ENCODE measurements around the gene TMEM9. TPM values are rescaled to one million over a fixed set of nuclear protein-coding genes. Genes with fewer than 3 reads are reported as not detected.

Gene TMEM9
- total and polyA plus RNA-seq, 2 experiments from 2014 or later, result 99.4 to 104 TPM

GRCh38 chr1:201185527-201186128 is 31.4 kb upstream of the TMEM9 start:
- Histone ChIP-seq H3K27ac (peak overlapping the region; percentile 82), H4K20me1 (ENCODE audit: insufficient read depth, poor library complexity, severe bottlenecking) (no peaks in the 10 kb centered on the region), H3K4me1 (ENCODE audit: insufficient read depth) (peaks cover 20% of the 10 kb centered on the region), H3K9me3 (ENCODE audit: low read depth) (no peaks in the 10 kb centered on the region), H3K9me2 (replicated peaks; ENCODE audit: insufficient read depth) (no peaks in the 10 kb centered on the region), H3K27me3 (peaks cover 5% of the 10 kb centered on the region), H3K4me2 (no peak overlapping the region), H2AFZ (no peak overlapping the region), H3K36me3 (replicated peaks; ENCODE audit: insufficient read depth, low read depth) (no peaks in the 10 kb centered on the region), H3K79me2 (no peaks in the 10 kb centered on the region), H3K4me3 (no peak overlapping the region)
- TF ChIP-seq EZH2phosphoT487 (IDR thresholded peaks at IDR 0.05; ENCODE audit: low read depth, severe bottlenecking, unreplicated experiment) (no peak), CTCF (IDR thresholded peaks at IDR 0.05; ENCODE audit: poor library complexity) (no peak), EZH2 (IDR thresholded peaks at IDR 0.05; ENCODE audit: borderline replicate concordance) (no peak)
- DNase-seq (ENCODE audit: low spot score), result no peak
- WGBS (ENCODE audit: low lambda C conversion rate, missing lambda C conversion rate), result 89% methylated on average over 5 of the region's 5 CpGs

GRCh38 chr1:201185123-201185453 is 30.8 kb upstream of the TMEM9 start:
- 39% methylated on average over 3 of the region's 3 CpGs for WGBS (ENCODE audit: low lambda C conversion rate, missing lambda C conversion rate)
- H3K4me1 ChIP-seq (ENCODE audit: insufficient read depth), result peaks cover 20% of the 10 kb centered on the region
- peaks cover 5% of the 10 kb centered on the region for H3K27me3 ChIP-seq
- H3K9me2 ChIP-seq (replicated peaks; ENCODE audit: insufficient read depth), result no peaks in the 10 kb centered on the region
- H3K4me3 ChIP-seq, result no peak overlapping the region
- DNase-seq (ENCODE audit: low spot score), result no peak
- H2AFZ ChIP-seq, result no peak overlapping the region
- no peaks in the 10 kb centered on the region for H4K20me1 ChIP-seq (ENCODE audit: insufficient read depth, poor library complexity, severe bottlenecking)
- no peaks in the 10 kb centered on the region for H3K9me3 ChIP-seq (ENCODE audit: low read depth)
- H3K27ac ChIP-seq, result peak overlapping the region; percentile 82
- H3K36me3 ChIP-seq (replicated peaks; ENCODE audit: insufficient read depth, low read depth), result no peaks in the 10 kb centered on the region
- no peak overlapping the region for H3K4me2 ChIP-seq
- TF ChIP-seq EZH2phosphoT487 (IDR thresholded peaks at IDR 0.05; ENCODE audit: low read depth, severe bottlenecking, unreplicated experiment), result no peak
- no peak for TF ChIP-seq EZH2 (IDR thresholded peaks at IDR 0.05; ENCODE audit: borderline replicate concordance)
- TF ChIP-seq CTCF (IDR thresholded peaks at IDR 0.05; ENCODE audit: poor library complexity), result no peak
- no peaks in the 10 kb centered on the region for H3K79me2 ChIP-seq

- no peak overlapping the region for H2AFZ ChIP-seq
- no peaks in the 10 kb centered on the region for H3K9me3 ChIP-seq (ENCODE audit: low read depth)
- peaks cover 20% of the 10 kb centered on the region for H3K4me1 ChIP-seq (ENCODE audit: insufficient read depth)
- peaks cover 5% of the 10 kb centered on the region for H3K27me3 ChIP-seq
- no peaks in the 10 kb centered on the region for H3K79me2 ChIP-seq
- TF ChIP-seq CTCF (IDR thresholded peaks at IDR 0.05; ENCODE audit: poor library complexity), result peak; percentile 48
- TF ChIP-seq EZH2phosphoT487 (IDR thresholded peaks at IDR 0.05; ENCODE audit: low read depth, severe bottlenecking, unreplicated experiment), result no peak
- WGBS (ENCODE audit: low lambda C conversion rate, missing lambda C conversion rate), result 32% methylated on average over 9 of the region's 9 CpGs
- no peaks in the 10 kb centered on the region for H3K36me3 ChIP-seq (replicated peaks; ENCODE audit: insufficient read depth, low read depth)
- H3K27ac ChIP-seq, result peak overlapping the region; percentile 82
- H4K20me1 ChIP-seq (ENCODE audit: insufficient read depth, poor library complexity, severe bottlenecking), result no peaks in the 10 kb centered on the region
- H3K9me2 ChIP-seq (replicated peaks; ENCODE audit: insufficient read depth), result no peaks in the 10 kb centered on the region
- peak; percentile 78 for DNase-seq (ENCODE audit: low spot score)
- H3K4me2 ChIP-seq, result peak overlapping the region; percentile 47
- H3K4me3 ChIP-seq, result no peak overlapping the region
Measured at GRCh38 chr1:201184307-201185122, 30.2 kb upstream of the TMEM9 start.
